Spleen (tissue), 7 donors: Measurements from ENCODE around the gene PUS10.

ENCODE experiments used
- CTCF ChIP-seq, 11 experiments: fragments of 200-600 bp in 7 of 11; fragments of 450-650 bp in 4 of 11; sonication (generic) in 4 of 11; IDR thresholded peaks in 8 of 11; conservative IDR thresholded peaks in 3 of 11; 1 replicate in 7 of 11; 2 replicates in 4 of 11; pipeline versions ENCODE4 v1.4.0 to v1.8.0; 2016 to 2021; ENCODE audit warnings: antibody characterized with exemption in 11 of 11, inconsistent platforms in 4 of 11, mild to moderate bottlenecking in 1 of 11
- POLR2AphosphoS5 ChIP-seq, 3 donors: sonication (generic); formaldehyde crosslinking; IDR thresholded peaks; one replicate each; pipeline ENCODE4 v1.5.1; 2017; ENCODE audit warnings: antibody characterized with exemption in 3 of 3
- donor health status: DM: no; HTN: no; CAD: no; lungs with moderate emphysema.
- donor health status: DM: no; HTN: no; CAD: no.
- donor health status: DM: no; HTN: no; CAD: no.

- TF ChIP-seq CTCF (IDR thresholded peaks at IDR 0.05 in 8 of 11, conservative IDR thresholded peaks at IDR 0.05 in 3 of 11), result no peak
- TF ChIP-seq POLR2AphosphoS5 (IDR thresholded peaks at IDR 0.05), result no peak
Observed at GRCh38 chr2:61006486-61007105, 11.5 kb downstream of the PUS10 start.
